KMS-11 (cell line): ENCODE results near the gene TOB1.

Experiments
- H2AFZ ChIP-seq: fragments of 200-600 bp; sonication (generic); 2 replicates; pipeline ENCODE4 v1.6.1; 2016; ENCODE audit warnings: antibody characterized with exemption, mixed run types, low read depth
- H3K27ac ChIP-seq: fragments of 200-600 bp; sonication (generic); 2 replicates; pipeline ENCODE4 v1.6.1; 2016; ENCODE audit warnings: mild to moderate bottlenecking, mixed run types
- H3K27me3 ChIP-seq: fragments of 200-600 bp; sonication (generic); 2 replicates; pipeline ENCODE4 v1.6.1; 2017; ENCODE audit warnings: mild to moderate bottlenecking, low read depth, mixed run types, moderate library complexity; ENCODE audit not compliant: insufficient read depth
- H3K36me3 ChIP-seq: fragments of 200-600 bp; sonication (generic); 2 replicates; pipeline ENCODE4 v1.6.1; 2017; ENCODE audit warnings: mild to moderate bottlenecking, mixed run types; ENCODE audit not compliant: insufficient read depth
- H3K4me1 ChIP-seq: fragments of 200-600 bp; sonication (generic); 2 replicates; pipeline ENCODE4 v1.6.1; 2016; ENCODE audit warnings: mild to moderate bottlenecking, low read depth, mixed run types; ENCODE audit not compliant: poor library complexity, severe bottlenecking
- H3K4me2 ChIP-seq: fragments of 200-600 bp; sonication (generic); 2 replicates; pipeline ENCODE4 v1.7.0; 2016; ENCODE audit warnings: mild to moderate bottlenecking, mixed run types
- H3K4me3 ChIP-seq: fragments of 200-600 bp; sonication (generic); IDR thresholded peaks from 2 replicates; pipeline ENCODE4 v1.6.1; 2017; ENCODE audit warnings: low read depth, low read length, mixed read lengths; ENCODE audit not compliant: insufficient read depth
- H3K79me2 ChIP-seq: fragments of 200-600 bp; sonication (generic); 2 replicates; pipeline ENCODE4 v1.6.1; 2016; ENCODE audit warnings: low read depth, mixed run types; ENCODE audit not compliant: insufficient read depth
- H3K9ac ChIP-seq: fragments of 200-600 bp; sonication (generic); 2 replicates; pipeline ENCODE4 v1.6.1; 2016; ENCODE audit warnings: mild to moderate bottlenecking, mixed run types
- H4K20me1 ChIP-seq: fragments of 200-600 bp; sonication (generic); 2 replicates; pipeline ENCODE4 v1.6.1; 2016; ENCODE audit warnings: mild to moderate bottlenecking, mixed run types; ENCODE audit not compliant: insufficient read depth
- CTCF ChIP-seq: fragments of 200-600 bp; sonication (generic); conservative IDR thresholded peaks from 2 replicates; pipeline ENCODE4 v1.6.1; 2017; ENCODE audit warnings: low read depth, mild to moderate bottlenecking, antibody characterized with exemption, low read length, moderate library complexity, mixed read lengths

Gene TOB1

GRCh38 chr17:50842506-50843149, 23.5 kb downstream of the TOB1 start:
- Histone ChIP-seq H3K27me3 (no peaks in the 10 kb centered on the region), H2AFZ (no peak overlapping the region), H3K79me2 (no peaks in the 10 kb centered on the region), H3K9ac (no peak overlapping the region), H4K20me1 (no peaks in the 10 kb centered on the region), H3K36me3 (no peaks in the 10 kb centered on the region), H3K4me1 (no peaks in the 10 kb centered on the region), H3K27ac (no peak overlapping the region), H3K4me3 (no peak overlapping the region), H3K4me2 (no peak overlapping the region)
- TF ChIP-seq CTCF: no peak

DNA sequence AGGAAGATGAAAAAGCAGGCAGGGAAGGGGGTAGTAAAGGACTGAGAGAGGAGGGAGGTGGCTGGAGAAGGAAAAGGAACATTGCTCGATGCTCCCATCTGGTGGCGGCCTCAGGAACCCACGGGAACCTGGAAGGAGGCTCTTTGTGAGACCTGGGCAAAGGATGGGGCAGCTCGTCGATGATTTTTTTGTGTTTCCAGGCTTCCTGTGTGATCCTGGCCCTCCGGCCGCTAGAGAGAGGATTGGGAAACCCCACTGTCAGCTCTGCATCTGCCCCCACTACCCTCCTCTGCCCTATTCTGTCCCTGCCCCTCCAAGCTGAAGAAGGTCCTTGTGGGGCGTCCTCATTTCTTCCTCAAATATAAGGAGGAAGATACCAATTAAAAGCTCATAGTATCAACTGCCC, 24.2 kb downstream of the TOB1 start:
- Histone ChIP-seq H3K4me3 (no peak overlapping the region), H3K4me2 (no peak overlapping the region), H3K4me1 (no peaks in the 10 kb centered on the region)

DNA sequence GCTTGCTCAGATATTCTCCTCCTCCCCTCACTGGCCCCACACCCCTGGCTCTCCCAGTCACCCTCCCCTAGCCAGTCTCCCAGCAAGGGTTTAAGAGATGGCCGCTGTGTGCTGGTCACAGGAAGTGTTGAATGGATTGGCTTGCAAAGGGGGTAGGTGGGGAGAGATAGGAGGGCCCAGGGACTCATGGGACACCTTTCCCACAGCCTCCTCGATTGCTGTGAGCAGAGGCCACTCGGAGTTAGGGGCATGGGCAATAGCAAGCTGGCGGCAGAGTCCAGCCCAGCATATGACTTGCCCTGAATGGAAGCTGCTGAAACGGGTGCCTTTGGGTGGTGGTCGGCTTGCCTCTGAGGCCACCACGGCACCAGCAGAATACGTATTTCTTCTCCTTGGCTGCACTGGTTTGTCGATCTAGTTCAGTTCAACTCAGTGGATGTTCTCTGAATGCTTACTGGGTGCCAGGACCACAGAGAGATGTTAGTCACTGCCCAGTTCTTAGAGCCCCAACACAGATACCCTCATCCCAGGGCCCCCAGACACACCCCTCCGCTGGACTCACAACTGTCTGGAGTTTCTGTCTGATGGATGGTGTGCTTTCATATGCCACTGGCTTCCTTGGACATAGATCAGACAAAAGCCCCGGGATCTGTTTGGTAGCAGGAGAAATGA, 24.7 kb downstream of the TOB1 start:
- no peak overlapping the region for H2AFZ ChIP-seq
- H3K4me2 ChIP-seq: no peak overlapping the region
- H3K9ac ChIP-seq: no peak overlapping the region
- no peak for TF ChIP-seq CTCF
- no peak overlapping the region for H3K4me3 ChIP-seq
- H3K4me1 ChIP-seq: no peaks in the 10 kb centered on the region
- H4K20me1 ChIP-seq: no peaks in the 10 kb centered on the region
- H3K79me2 ChIP-seq: no peaks in the 10 kb centered on the region
- H3K27me3 ChIP-seq: no peaks in the 10 kb centered on the region
- no peak overlapping the region for H3K27ac ChIP-seq
- no peaks in the 10 kb centered on the region for H3K36me3 ChIP-seq

More for the DNA sequence above, 24.2 kb downstream of the TOB1 start:
- H3K36me3 ChIP-seq: no peaks in the 10 kb centered on the region
- H3K27ac ChIP-seq: no peak overlapping the region
- H3K9ac ChIP-seq: no peak overlapping the region
- H3K79me2 ChIP-seq: no peaks in the 10 kb centered on the region
- H2AFZ ChIP-seq: no peak overlapping the region
- no peaks in the 10 kb centered on the region for H3K27me3 ChIP-seq
- no peaks in the 10 kb centered on the region for H4K20me1 ChIP-seq
- TF ChIP-seq CTCF: peak; percentile 74

DNA sequence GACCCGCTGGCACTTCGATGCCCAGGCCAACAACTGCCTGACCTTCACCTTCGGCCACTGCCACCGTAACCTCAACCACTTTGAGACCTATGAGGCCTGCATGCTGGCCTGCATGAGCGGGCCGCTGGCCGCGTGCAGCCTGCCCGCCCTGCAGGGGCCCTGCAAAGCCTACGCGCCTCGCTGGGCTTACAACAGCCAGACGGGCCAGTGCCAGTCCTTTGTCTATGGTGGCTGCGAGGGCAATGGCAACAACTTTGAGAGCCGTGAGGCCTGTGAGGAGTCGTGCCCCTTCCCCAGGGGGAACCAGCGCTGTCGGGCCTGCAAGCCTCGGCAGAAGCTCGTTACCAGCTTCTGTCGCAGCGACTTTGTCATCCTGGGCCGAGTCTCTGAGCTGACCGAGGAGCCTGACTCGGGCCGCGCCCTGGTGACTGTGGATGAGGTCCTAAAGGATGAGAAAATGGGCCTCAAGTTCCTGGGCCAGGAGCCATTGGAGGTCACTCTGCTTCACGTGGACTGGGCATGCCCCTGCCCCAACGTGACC, 25.8 kb downstream of the TOB1 start:
- Histone ChIP-seq H3K27ac (no peak overlapping the region), H3K4me3 (no peak overlapping the region), H3K27me3 (no peaks in the 10 kb centered on the region), H3K79me2 (no peaks in the 10 kb centered on the region), H2AFZ (no peak overlapping the region), H3K9ac (no peak overlapping the region), H3K36me3 (no peaks in the 10 kb centered on the region), H3K4me1 (no peaks in the 10 kb centered on the region), H4K20me1 (no peaks in the 10 kb centered on the region), H3K4me2 (no peak overlapping the region)
- TF ChIP-seq CTCF: no peak
